Bone marrow (tissue), 2 donors: ENCODE measurements around the gene PCDHB4.
"Not testable (repeated sequence)": the region's sequence is repeated elsewhere in the genome, so short reads cannot be mapped to it uniquely, and the experiment has no call there.

Source experiments
- DNase-seq, 2 donors: peaks; one replicate each; lab custom pipeline; 2025; lab: John Stamatoyannopoulos, UW

Gene PCDHB4

DNA sequence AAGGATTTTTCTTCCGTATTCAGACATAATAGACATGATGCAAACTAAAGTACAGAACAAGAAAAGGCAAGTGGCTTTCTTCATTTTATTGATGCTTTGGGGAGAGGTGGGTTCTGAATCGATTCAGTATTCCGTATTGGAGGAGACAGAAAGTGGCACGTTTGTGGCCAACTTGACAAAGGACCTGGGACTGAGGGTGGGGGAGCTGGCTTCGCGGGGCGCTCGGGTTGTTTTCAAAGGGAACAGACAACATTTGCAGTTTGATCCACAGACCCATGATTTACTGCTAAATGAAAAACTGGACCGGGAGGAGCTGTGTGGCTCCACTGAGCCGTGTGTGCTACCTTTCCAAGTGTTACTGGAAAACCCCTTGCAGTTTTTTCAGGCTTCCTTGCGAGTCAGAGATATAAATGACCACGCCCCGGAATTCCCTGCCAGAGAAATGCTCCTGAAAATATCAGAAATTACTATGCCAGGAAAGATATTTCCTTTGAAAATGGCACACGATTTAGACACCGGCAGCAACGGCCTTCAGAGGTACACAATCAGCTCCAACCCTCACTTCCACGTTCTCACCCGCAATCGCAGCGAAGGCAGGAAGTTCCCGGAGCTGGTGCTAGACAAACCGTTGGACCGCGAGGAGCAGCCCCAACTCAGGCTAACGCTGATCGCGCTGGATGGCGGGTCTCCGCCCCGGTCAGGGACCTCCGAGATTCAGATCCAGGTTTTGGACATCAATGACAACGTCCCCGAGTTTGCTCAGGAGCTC is 28.8 kb downstream of the PCDHB4 start:
- no peak for DNase-seq

DNA sequence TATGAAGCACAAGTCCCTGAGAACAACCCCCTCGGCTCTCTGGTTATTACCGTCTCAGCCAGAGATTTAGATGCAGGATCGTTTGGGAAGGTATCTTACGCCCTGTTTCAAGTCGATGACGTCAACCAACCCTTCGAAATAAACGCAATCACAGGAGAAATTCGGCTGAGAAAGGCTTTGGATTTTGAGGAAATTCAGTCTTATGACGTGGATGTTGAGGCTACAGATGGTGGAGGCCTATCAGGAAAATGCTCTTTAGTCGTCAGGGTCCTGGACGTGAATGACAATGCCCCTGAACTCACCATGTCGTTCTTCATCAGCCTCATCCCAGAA is 29.3 kb downstream of the PCDHB4 start:
- DNase-seq = no peak

DNA sequence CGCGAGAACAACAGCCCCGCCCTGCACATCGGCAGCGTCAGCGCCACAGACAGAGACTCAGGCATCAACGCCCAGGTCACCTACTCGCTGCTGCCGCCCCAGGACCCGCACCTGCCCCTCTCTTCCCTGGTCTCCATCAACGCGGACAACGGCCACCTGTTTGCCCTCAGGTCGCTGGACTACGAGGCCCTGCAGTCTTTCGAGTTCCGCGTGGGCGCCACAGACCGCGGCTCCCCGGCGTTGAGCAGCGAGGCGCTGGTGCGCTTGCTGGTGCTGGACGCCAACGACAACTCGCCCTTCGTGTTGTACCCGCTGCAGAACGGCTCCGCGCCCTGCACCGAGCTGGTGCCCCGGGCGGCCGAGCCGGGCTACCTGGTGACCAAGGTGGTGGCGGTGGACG is 30.0 kb downstream of the PCDHB4 start:
- not testable (repeated sequence) for DNase-seq

DNA sequence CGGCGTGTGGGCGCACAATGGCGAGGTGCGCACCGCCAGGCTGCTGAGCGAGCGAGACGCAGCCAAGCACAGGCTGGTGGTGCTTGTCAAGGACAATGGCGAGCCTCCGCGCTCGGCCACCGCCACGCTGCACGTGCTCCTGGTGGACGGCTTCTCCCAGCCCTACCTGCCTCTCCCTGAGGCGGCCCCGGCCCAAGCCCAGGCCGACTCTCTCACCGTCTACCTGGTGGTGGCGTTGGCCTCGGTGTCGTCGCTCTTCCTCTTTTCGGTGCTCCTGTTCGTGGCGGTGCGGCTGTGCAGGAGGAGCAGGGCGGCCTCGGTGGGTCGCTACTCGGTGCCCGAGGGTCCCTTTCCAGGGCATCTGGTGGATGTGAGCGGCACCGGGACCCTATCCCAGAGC is 30.5 kb downstream of the PCDHB4 start:
- DNase-seq = not testable (repeated sequence)

DNA sequence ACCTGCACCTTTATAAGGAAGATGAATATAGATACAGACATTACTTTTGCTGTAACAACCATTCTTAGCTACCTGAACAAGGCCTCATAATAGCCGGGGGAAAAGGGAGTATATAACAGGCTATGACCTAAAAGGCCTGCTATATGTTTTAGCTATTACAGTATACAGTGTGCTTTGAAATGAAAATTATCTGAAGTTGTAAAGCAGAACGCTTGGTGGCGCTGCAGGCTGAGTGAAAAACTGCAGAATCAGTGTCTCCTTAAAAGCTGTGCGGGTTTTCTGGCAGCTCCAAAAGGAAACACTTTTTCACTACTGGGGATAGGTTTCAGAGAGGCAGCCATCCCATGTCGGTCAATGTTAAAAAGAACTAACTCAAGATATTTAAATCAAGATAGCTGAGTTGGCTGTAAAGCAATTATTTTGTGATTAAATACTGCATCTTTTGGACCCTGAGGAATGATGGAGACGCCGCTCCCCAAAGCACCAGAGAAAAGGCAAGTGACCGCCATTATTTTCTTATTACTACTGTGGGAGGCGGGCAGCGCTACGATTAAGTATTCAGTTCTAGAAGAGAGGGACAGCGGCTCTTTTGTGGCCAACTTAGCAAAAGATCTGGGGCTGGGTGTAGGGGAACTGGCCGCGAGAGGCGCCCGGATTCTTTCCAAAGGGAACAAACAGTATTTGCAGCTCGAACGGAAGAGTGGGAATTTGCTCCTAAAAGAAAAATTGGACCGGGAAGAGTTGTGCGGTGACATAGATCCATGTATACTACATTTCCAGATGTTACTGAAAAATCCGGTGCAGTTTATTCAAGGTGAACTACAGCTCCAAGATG is 34.1 kb downstream of the PCDHB4 start:
- DNase-seq = no peak

DNA sequence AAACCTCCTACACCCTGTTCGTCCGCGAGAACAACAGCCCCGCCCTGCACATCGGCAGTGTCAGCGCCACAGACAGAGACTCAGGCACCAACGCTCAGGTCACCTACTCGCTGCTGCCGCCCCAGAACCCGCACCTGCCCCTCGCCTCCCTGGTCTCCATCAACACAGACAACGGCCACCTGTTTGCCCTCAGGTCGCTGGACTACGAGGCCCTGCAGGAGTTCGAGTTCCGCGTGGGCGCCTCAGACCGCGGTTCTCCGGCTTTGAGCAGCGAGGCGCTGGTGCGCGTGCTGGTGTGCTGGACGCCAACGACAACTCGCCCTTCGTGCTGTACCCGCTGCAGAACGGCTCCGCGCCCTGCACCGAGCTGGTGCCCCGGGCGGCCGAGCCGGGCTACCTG is 35.7 kb downstream of the PCDHB4 start:
- DNase-seq = not testable (repeated sequence)

DNA sequence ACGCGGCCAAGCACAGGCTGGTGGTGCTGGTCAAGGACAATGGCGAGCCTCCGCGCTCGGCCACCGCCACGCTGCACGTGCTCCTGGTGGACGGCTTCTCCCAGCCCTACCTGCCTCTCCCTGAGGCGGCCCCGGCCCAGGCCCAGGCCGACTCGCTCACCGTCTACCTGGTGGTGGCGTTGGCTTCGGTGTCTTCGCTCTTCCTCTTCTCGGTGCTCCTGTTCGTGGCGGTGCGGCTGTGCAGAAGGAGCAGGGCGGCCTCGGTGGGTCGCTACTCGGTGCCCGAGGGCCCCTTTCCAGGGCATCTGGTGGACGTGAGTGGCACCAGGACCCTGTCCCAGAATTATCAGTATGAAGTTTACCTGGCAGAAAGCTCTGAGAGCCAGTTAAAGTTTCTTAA is 36.3 kb downstream of the PCDHB4 start:
- not testable (repeated sequence) for DNase-seq

DNA sequence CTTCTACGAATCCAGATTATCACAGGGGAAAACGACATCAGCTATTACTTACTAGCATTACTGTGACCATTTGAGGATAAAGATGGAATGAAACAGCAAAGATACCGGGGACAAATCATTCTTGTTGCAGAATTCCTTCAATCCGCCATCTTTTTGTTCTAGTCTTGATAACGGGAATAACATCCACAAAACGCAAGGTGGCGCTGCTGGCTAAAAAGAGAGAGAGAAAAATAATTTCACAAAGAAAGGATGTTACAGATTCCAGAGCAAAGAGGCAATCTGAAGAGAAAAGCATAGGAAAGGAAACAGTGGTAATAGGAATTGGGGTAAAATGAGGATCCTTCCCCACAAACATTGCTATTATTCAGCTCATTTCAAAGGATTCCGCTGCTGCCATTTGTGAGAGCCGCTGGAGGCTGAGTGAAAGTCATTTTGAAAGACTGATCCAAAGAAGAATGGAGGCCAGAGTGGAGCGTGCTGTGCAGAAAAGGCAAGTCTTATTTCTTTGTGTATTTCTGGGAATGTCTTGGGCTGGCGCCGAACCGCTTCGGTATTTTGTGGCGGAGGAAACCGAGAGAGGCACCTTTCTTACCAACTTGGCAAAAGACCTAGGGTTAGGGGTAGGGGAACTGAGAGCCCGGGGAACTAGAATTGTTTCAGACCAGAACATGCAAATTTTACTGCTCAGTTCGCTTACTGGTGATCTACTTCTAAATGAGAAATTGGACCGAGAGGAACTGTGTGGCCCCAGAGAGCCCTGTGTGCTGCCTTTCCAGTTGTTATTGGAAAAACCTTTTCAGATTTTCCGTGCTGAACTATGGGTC is 51.0 kb downstream of the PCDHB4 start, which contains the start of gene PCDHB7:
TSS of gene PCDHB7 (plus strand) at position 264 of the 824 bp plus-strand sequence. CDS start at position 456, 192 bp downstream.
- DNase-seq = peak in 1 of 2 donors; percentile 2

DNA sequence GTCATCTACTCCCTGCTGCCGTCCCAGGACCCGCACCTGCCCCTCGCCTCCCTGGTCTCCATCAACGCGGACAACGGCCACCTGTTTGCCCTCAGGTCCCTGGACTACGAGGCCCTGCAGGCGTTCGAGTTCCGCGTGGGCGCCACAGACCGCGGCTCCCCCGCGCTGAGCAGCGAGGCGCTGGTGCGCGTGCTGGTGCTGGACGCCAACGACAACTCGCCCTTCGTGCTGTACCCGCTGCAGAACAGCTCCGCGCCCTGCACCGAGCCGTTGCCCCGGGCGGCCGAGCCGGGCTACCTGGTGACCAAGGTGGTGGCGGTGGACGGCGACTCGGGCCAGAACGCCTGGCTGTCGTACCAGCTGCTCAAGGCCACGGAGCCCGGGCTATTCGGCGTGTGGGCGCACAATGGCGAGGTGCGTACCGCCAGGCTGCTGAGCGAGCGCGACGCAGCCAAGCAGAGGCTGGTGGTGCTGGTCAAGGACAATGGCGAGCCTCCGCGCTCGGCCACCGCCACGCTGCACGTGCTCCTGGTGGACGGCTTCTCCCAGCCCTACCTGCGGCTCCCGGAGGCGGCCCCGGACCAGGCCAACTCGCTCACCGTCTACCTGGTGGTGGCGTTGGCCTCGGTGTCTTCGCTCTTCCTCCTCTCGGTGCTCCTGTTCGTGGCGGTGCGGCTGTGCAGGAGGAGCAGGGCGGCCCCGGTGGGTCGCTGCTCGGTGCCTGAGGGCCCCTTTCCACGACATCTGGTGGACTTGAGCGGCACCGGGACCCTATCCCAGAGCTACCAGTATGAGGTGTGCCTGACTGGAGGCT is 52.9 kb downstream of the PCDHB4 start:
- DNase-seq = not testable (repeated sequence)
